ENCODE results near the gene CCDC192. TPM values are rescaled to one million over a fixed set of nuclear protein-coding genes. Genes with fewer than 3 reads are reported as not detected.

Gene CCDC192
- total RNA-seq, 1 donor from 2014 or later: not detected

- H3K27me3 ChIP-seq (ENCODE audit: low read depth): no peaks in the 10 kb centered on the region
- intact Hi-C loops (cut with micrococcal nuclease): no loop called here
- no peak overlapping the region for H3K27ac ChIP-seq (replicated peaks)
- no peaks in the 10 kb centered on the region for H3K36me3 ChIP-seq
- H3K9me3 ChIP-seq (replicated peaks): no peaks in the 10 kb centered on the region
- H3K4me1 ChIP-seq: peaks cover 10% of the 10 kb centered on the region
- no peak for DNase-seq
- no peak for TF ChIP-seq CTCF (IDR thresholded peaks at IDR 0.05; ENCODE audit: borderline replicate concordance)
- H3K4me3 ChIP-seq: no peak overlapping the region
These were observed 103.6 kb downstream of the CCDC192 start for GRCh38 chr5:127806776-127807175.

- H3K4me3 ChIP-seq: no peak overlapping the region
- no peaks in the 10 kb centered on the region for H3K36me3 ChIP-seq
- no peaks in the 10 kb centered on the region for H3K9me3 ChIP-seq (replicated peaks)
- no peaks in the 10 kb centered on the region for H3K4me1 ChIP-seq
- no peak for TF ChIP-seq CTCF (IDR thresholded peaks at IDR 0.05; ENCODE audit: borderline replicate concordance)
- H3K27ac ChIP-seq (replicated peaks): no peak overlapping the region
- intact Hi-C loops (cut with micrococcal nuclease): no loop called here
- no peaks in the 10 kb centered on the region for H3K27me3 ChIP-seq (ENCODE audit: low read depth)
- no peak for DNase-seq
These were observed 106.3 kb downstream of the CCDC192 start for GRCh38 chr5:127809533-127809932.

GRCh38 chr5:127810017-127810416 is 106.8 kb downstream of the CCDC192 start:
- H3K27me3 ChIP-seq (ENCODE audit: low read depth): no peaks in the 10 kb centered on the region
- no peaks in the 10 kb centered on the region for H3K9me3 ChIP-seq (replicated peaks)
- H3K4me1 ChIP-seq: no peaks in the 10 kb centered on the region
- H3K27ac ChIP-seq (replicated peaks): no peak overlapping the region
- no peak for TF ChIP-seq CTCF (IDR thresholded peaks at IDR 0.05; ENCODE audit: borderline replicate concordance)
- H3K36me3 ChIP-seq: no peaks in the 10 kb centered on the region
- H3K4me3 ChIP-seq: no peak overlapping the region
- intact Hi-C loops (cut with micrococcal nuclease): no loop called here
- no peak for DNase-seq

- no peaks in the 10 kb centered on the region for H3K4me1 ChIP-seq
- no peak for TF ChIP-seq CTCF (IDR thresholded peaks at IDR 0.05; ENCODE audit: borderline replicate concordance)
- H3K9me3 ChIP-seq (replicated peaks): no peaks in the 10 kb centered on the region
- no peaks in the 10 kb centered on the region for H3K36me3 ChIP-seq
- DNase-seq: no peak
- no peak overlapping the region for H3K4me3 ChIP-seq
- intact Hi-C loops (cut with micrococcal nuclease): no loop called here
- no peak overlapping the region for H3K27ac ChIP-seq (replicated peaks)
- no peaks in the 10 kb centered on the region for H3K27me3 ChIP-seq (ENCODE audit: low read depth)
These were observed 107.7 kb downstream of the CCDC192 start for GRCh38 chr5:127810707-127811490.

GRCh38 chr5:127812570-127812969 is 109.4 kb downstream of the CCDC192 start:
- no peak for TF ChIP-seq CTCF (IDR thresholded peaks at IDR 0.05; ENCODE audit: borderline replicate concordance)
- H3K4me3 ChIP-seq: no peak overlapping the region
- intact Hi-C loops (cut with micrococcal nuclease): no loop called here
- H3K27me3 ChIP-seq (ENCODE audit: low read depth): no peaks in the 10 kb centered on the region
- no peak for DNase-seq
- no peaks in the 10 kb centered on the region for H3K4me1 ChIP-seq
- no peaks in the 10 kb centered on the region for H3K36me3 ChIP-seq
- no peaks in the 10 kb centered on the region for H3K9me3 ChIP-seq (replicated peaks)
- H3K27ac ChIP-seq (replicated peaks): no peak overlapping the region
